ENCODE measurements around the gene AKAP7.

- TF ChIP-seq, protein P1, sequence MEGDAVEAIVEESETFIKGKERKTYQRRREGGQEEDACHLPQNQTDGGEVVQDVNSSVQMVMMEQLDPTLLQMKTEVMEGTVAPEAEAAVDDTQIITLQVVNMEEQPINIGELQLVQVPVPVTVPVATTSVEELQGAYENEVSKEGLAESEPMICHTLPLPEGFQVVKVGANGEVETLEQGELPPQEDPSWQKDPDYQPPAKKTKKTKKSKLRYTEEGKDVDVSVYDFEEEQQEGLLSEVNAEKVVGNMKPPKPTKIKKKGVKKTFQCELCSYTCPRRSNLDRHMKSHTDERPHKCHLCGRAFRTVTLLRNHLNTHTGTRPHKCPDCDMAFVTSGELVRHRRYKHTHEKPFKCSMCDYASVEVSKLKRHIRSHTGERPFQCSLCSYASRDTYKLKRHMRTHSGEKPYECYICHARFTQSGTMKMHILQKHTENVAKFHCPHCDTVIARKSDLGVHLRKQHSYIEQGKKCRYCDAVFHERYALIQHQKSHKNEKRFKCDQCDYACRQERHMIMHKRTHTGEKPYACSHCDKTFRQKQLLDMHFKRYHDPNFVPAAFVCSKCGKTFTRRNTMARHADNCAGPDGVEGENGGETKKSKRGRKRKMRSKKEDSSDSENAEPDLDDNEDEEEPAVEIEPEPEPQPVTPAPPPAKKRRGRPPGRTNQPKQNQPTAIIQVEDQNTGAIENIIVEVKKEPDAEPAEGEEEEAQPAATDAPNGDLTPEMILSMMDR (IDR thresholded peaks at IDR 0.05; ENCODE audit: borderline replicate concordance, extremely low read depth, low read length, poor library complexity, severe bottlenecking), result no peak
- no peak for TF ChIP-seq EZH2 (IDR thresholded peaks at IDR 0.05; ENCODE audit: borderline replicate concordance, low read depth, low read length, severe bottlenecking)
Measured at GRCh38 chr6:131206463-131207251, 71.4 kb downstream of the AKAP7 start.
